Measurements from ENCODE around the gene AADACL3.

DNA sequence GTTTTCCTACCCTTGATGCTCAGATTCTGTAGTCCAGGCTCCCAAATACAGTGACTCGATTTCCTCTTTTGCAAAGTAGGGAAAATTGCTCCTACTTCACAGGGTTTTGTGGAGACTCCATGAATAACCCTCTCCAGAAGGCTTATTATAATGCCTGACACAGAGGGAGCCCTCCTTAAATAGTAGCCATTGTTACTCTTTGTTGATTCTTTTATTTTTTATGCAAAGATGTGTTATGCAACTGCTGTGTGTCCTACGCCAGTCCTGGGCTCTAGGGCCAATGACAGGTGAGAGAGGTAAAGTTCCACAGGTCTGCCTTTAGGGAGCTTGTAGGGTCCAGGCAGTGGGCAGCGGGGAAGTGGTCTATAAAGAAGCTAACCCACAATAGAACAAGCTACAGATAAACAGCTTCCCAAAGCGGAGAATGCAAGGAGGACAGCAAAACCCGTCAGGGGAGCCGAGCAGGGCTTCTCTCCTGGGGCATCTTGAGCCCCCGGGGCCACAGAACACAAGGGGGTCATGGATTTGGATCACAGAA is 1.5 kb downstream of the AADACL3 start:
- TF ChIP-seq, protein P1, sequence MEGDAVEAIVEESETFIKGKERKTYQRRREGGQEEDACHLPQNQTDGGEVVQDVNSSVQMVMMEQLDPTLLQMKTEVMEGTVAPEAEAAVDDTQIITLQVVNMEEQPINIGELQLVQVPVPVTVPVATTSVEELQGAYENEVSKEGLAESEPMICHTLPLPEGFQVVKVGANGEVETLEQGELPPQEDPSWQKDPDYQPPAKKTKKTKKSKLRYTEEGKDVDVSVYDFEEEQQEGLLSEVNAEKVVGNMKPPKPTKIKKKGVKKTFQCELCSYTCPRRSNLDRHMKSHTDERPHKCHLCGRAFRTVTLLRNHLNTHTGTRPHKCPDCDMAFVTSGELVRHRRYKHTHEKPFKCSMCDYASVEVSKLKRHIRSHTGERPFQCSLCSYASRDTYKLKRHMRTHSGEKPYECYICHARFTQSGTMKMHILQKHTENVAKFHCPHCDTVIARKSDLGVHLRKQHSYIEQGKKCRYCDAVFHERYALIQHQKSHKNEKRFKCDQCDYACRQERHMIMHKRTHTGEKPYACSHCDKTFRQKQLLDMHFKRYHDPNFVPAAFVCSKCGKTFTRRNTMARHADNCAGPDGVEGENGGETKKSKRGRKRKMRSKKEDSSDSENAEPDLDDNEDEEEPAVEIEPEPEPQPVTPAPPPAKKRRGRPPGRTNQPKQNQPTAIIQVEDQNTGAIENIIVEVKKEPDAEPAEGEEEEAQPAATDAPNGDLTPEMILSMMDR (IDR thresholded peaks at IDR 0.05; ENCODE audit: low read length), result no peak
- TF ChIP-seq EZH2 (IDR thresholded peaks at IDR 0.05; ENCODE audit: borderline replicate concordance, low read length), result no peak
